SU-DHL-6 (cell line): ENCODE results near the gene ZNF687.

Experiments
- CTCF ChIP-seq: fragments of 200-600 bp; sonication (generic); IDR thresholded peaks from one replicate; pipeline ENCODE4 v1.5.1; 2017; ENCODE audit warnings: antibody characterized with exemption, mild to moderate bottlenecking, low read length, moderate library complexity; ENCODE audit not compliant: insufficient read depth, poor library complexity, severe bottlenecking
- EZH2phosphoT487 ChIP-seq: fragments of 200-600 bp; sonication (generic), shearing (Covaris generic); conservative IDR thresholded peaks from 2 replicates; pipeline ENCODE4 v1.6.1; 2018; ENCODE audit warnings: mild to moderate bottlenecking, antibody characterized with exemption, low read length, moderate library complexity, mixed read lengths

GRCh38 chr1:151311011-151311410, 28.9 kb downstream of the ZNF687 start:
- TF ChIP-seq CTCF (no peak), EZH2phosphoT487 (no peak)
